GM19397 (cell line): Measurements from ENCODE around the gene FMNL2.

Experiments
- ATAC-seq: cut with Tn5 transposase; IDR thresholded peaks from one replicate; pipeline ENCODE4 v1.9.1; 2021; ENCODE audit warnings: mild to moderate bottlenecking, moderate library complexity; ENCODE audit not compliant: unreplicated experiment

The FMNL2 gene

DNA sequence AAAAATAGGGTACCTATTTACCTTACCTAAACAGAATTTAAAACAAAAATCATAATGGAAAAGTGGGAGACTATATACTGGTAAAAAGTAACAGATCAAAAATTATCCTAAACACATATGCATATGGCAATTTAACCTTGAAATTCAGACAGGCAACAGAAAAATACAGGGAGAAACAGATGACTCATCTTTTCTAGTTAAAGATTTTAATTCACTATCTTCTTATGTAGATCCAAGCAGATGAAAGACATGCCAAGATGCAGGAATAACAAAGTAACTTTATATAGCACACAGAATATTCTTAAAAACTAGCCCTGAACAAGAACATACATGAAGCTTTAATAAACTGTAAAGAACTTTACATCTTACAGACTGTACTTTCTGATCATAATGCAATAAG, 351.3 kb downstream of the FMNL2 start:
- no peak for ATAC-seq

DNA sequence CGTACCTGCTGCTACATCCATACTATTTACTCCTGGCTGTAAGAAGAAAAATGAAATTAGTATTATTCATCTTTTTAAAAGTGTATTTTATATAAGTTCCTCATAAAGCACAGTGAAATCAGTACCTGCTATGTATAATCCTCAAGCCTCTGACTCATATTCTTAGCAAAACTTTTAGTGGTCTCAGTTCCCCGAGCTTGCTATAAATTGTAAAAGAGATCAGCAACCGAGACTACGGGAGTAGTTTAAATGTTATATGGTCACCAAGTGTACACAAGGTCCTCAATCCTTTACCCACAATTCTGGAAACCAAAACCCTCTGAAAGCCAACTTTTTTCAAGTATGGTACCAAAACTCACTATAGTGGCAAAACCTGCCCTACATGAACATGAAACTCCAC, 358.1 kb downstream of the FMNL2 start:
- peak; percentile 69 for ATAC-seq

DNA sequence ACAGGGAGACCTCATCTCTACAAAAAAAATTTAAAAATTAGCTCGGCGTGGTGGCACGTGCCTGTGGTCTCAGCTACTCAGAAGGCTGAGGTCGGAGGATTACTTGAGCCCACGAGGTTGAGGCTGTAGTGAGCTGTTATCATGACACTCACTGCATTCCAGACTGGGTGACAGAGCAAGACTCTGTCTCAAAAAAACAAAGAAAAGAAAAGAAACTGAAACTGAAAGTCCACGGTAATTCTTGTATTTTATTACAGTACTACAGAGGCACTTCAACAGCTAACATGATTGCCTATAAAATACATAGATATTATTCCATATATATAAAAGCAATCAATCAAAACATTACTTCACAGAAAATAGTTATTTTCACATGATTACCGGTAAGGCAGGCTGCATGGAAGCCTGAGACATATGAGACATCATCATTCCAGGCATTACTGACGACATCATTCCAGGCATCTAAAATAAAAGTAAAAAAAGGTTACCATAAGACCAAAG, 359.2 kb downstream of the FMNL2 start:
- peak; percentile 63 for ATAC-seq

DNA sequence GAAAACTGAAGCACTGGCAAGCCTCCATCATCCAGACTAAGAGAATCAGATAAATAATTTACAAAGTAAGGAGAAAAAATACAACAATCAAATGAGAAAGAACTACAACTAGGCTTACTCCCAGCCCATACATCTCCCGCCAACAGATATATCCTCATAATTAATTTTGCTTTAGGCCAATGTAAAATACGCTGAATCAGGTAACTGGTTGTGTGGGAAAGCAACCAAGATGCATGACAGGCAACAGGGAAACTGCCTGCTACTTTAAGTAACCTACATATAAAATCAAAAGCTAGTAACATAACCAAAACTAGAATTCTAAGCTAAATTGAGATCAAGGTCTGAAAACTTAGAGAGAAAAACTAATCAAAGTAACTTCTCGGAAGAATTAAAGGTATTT, 360.8 kb downstream of the FMNL2 start:
- ATAC-seq, result no peak

DNA sequence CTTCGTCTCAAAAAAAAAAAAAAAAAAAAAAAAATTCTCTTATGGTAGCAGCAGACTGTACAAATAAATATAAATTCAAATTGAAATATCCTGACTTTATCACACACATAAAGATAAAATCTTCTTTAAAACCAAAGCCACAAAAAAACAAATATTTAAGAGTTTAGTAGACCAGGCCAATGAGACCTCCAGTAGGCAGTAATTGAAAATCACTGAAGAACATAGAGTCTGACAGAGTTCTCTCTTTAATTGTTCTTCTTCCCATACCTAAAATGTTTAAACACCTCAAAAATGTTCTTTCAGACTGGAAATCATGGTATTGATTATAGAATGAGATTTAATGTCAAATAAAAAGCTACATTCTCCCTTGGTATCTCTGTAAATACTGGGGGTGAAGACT, 361.5 kb downstream of the FMNL2 start:
- ATAC-seq, result no peak
